ENCODE measurements around the gene ZNF438. TPM values are rescaled to one million over a fixed set of nuclear protein-coding genes. Genes with fewer than 3 reads are reported as not detected.

The ZNF438 gene
- total RNA-seq, 2 donors from 2014 or later: 2.7 to 4.3 TPM

- Histone ChIP-seq H3K27me3 (no peaks in the 10 kb centered on the region), H3K27ac (no peak overlapping the region), H3K36me3 (no peaks in the 10 kb centered on the region), H3K4me1 (no peaks in the 10 kb centered on the region), H3K9me3 (no peaks in the 10 kb centered on the region), H3K9ac (ENCODE audit: low read depth in 2 of 2, low read length in 2 of 2) (no peak overlapping the region), H3K4me3 (no peak overlapping the region)
- no peak for DNase-seq
- intact Hi-C loops (cut with DNase I): no loop called here
- TF ChIP-seq CTCF (IDR thresholded peaks at IDR 0.05): no peak
These were observed 102.9 kb downstream of the ZNF438 start for GRCh38 chr10:30928742-30929141.

- Histone ChIP-seq H3K27ac (no peak overlapping the region), H3K27me3 (no peaks in the 10 kb centered on the region), H3K9ac (ENCODE audit: low read depth in 2 of 2, low read length in 2 of 2) (no peak overlapping the region), H3K4me3 (no peak overlapping the region), H3K36me3 (no peaks in the 10 kb centered on the region), H3K4me1 (no peaks in the 10 kb centered on the region), H3K9me3 (no peaks in the 10 kb centered on the region)
- TF ChIP-seq CTCF (IDR thresholded peaks at IDR 0.05): no peak
- intact Hi-C loops (cut with DNase I): no loop called here
- no peak for DNase-seq
These were observed 113.0 kb downstream of the ZNF438 start for GRCh38 chr10:30918651-30919050.

GRCh38 chr10:30917789-30918188, 113.9 kb downstream of the ZNF438 start:
- Histone ChIP-seq H3K4me1 (no peaks in the 10 kb centered on the region), H3K9ac (ENCODE audit: low read depth in 2 of 2, low read length in 2 of 2) (no peak overlapping the region), H3K27ac (no peak overlapping the region), H3K4me3 (no peak overlapping the region), H3K27me3 (no peaks in the 10 kb centered on the region), H3K36me3 (no peaks in the 10 kb centered on the region), H3K9me3 (no peaks in the 10 kb centered on the region)
- DNase-seq: no peak
- intact Hi-C loops (cut with DNase I): no loop called here
- TF ChIP-seq CTCF (IDR thresholded peaks at IDR 0.05): no peak

GRCh38 chr10:30917067-30917466, 114.6 kb downstream of the ZNF438 start:
- H3K36me3 ChIP-seq: no peaks in the 10 kb centered on the region
- TF ChIP-seq CTCF (IDR thresholded peaks at IDR 0.05): no peak
- H3K4me3 ChIP-seq: no peak overlapping the region
- intact Hi-C loops (cut with DNase I): no loop called here
- H3K9me3 ChIP-seq: no peaks in the 10 kb centered on the region
- no peak for DNase-seq
- no peaks in the 10 kb centered on the region for H3K4me1 ChIP-seq
- H3K27me3 ChIP-seq: no peaks in the 10 kb centered on the region
- no peak overlapping the region for H3K27ac ChIP-seq
- no peak overlapping the region for H3K9ac ChIP-seq (ENCODE audit: low read depth in 2 of 2, low read length in 2 of 2)

- H3K27me3 ChIP-seq: no peaks in the 10 kb centered on the region
- intact Hi-C loops (cut with DNase I): no loop called here
- no peaks in the 10 kb centered on the region for H3K9me3 ChIP-seq
- no peaks in the 10 kb centered on the region for H3K36me3 ChIP-seq
- H3K9ac ChIP-seq (ENCODE audit: low read depth in 2 of 2, low read length in 2 of 2): no peak overlapping the region
- no peaks in the 10 kb centered on the region for H3K4me1 ChIP-seq
- TF ChIP-seq CTCF (IDR thresholded peaks at IDR 0.05): no peak
- DNase-seq: no peak
- no peak overlapping the region for H3K27ac ChIP-seq
- H3K4me3 ChIP-seq: no peak overlapping the region
These were observed 116.5 kb downstream of the ZNF438 start for GRCh38 chr10:30915146-30915545.
